KMS-11 (cell line): ENCODE data around the gene SGCD.

Experiments used
- H2AFZ ChIP-seq: fragments of 200-600 bp; sonication (generic); 2 replicates; pipeline ENCODE4 v1.6.1; 2016; ENCODE audit warnings: antibody characterized with exemption, mixed run types, low read depth
- H3K27ac ChIP-seq: fragments of 200-600 bp; sonication (generic); 2 replicates; pipeline ENCODE4 v1.6.1; 2016; ENCODE audit warnings: mild to moderate bottlenecking, mixed run types
- H3K27me3 ChIP-seq: fragments of 200-600 bp; sonication (generic); 2 replicates; pipeline ENCODE4 v1.6.1; 2017; ENCODE audit warnings: mild to moderate bottlenecking, low read depth, mixed run types, moderate library complexity; ENCODE audit not compliant: insufficient read depth
- H3K36me3 ChIP-seq: fragments of 200-600 bp; sonication (generic); 2 replicates; pipeline ENCODE4 v1.6.1; 2017; ENCODE audit warnings: mild to moderate bottlenecking, mixed run types; ENCODE audit not compliant: insufficient read depth
- H3K4me1 ChIP-seq: fragments of 200-600 bp; sonication (generic); 2 replicates; pipeline ENCODE4 v1.6.1; 2016; ENCODE audit warnings: mild to moderate bottlenecking, low read depth, mixed run types; ENCODE audit not compliant: poor library complexity, severe bottlenecking
- H3K4me2 ChIP-seq: fragments of 200-600 bp; sonication (generic); 2 replicates; pipeline ENCODE4 v1.7.0; 2016; ENCODE audit warnings: mild to moderate bottlenecking, mixed run types
- H3K4me3 ChIP-seq: fragments of 200-600 bp; sonication (generic); IDR thresholded peaks from 2 replicates; pipeline ENCODE4 v1.6.1; 2017; ENCODE audit warnings: low read depth, low read length, mixed read lengths; ENCODE audit not compliant: insufficient read depth
- H3K79me2 ChIP-seq: fragments of 200-600 bp; sonication (generic); 2 replicates; pipeline ENCODE4 v1.6.1; 2016; ENCODE audit warnings: low read depth, mixed run types; ENCODE audit not compliant: insufficient read depth
- H3K9ac ChIP-seq: fragments of 200-600 bp; sonication (generic); 2 replicates; pipeline ENCODE4 v1.6.1; 2016; ENCODE audit warnings: mild to moderate bottlenecking, mixed run types
- H4K20me1 ChIP-seq: fragments of 200-600 bp; sonication (generic); 2 replicates; pipeline ENCODE4 v1.6.1; 2016; ENCODE audit warnings: mild to moderate bottlenecking, mixed run types; ENCODE audit not compliant: insufficient read depth
- TF ChIP-seq, protein P1 (sequence below): fragments of 200-600 bp; sonication (generic); conservative IDR thresholded peaks from 2 replicates; pipeline ENCODE4 v1.6.1; 2017; ENCODE audit warnings: low read depth, mild to moderate bottlenecking, antibody characterized with exemption, low read length, moderate library complexity, mixed read lengths

Gene SGCD

DNA sequence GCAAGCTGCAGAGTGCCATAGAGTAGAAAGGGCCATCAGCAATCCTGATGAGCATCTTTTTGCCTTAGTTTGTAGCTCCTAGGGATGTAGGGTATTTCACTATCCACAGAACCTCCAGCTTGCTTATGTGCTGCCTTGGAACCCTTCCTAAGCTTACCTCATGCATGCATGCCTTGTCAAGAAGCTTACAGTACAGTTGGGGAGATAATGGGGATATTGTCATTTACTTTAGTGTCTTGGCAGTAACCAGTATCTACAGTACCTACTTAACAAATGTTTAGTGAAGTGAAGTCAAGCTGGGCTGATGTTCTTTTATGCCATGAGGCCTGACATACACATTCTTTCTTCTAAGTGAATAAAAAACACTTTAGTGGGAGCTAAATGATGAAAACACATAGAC, 358.5 kb downstream of the SGCD start:
- H2AFZ ChIP-seq: no peak overlapping the region
- no peak overlapping the region for H3K4me3 ChIP-seq
- no peaks in the 10 kb centered on the region for H3K27me3 ChIP-seq
- no peaks in the 10 kb centered on the region for H3K4me1 ChIP-seq
- H3K4me2 ChIP-seq: no peak overlapping the region
- H4K20me1 ChIP-seq: no peaks in the 10 kb centered on the region
- TF ChIP-seq, protein P1, sequence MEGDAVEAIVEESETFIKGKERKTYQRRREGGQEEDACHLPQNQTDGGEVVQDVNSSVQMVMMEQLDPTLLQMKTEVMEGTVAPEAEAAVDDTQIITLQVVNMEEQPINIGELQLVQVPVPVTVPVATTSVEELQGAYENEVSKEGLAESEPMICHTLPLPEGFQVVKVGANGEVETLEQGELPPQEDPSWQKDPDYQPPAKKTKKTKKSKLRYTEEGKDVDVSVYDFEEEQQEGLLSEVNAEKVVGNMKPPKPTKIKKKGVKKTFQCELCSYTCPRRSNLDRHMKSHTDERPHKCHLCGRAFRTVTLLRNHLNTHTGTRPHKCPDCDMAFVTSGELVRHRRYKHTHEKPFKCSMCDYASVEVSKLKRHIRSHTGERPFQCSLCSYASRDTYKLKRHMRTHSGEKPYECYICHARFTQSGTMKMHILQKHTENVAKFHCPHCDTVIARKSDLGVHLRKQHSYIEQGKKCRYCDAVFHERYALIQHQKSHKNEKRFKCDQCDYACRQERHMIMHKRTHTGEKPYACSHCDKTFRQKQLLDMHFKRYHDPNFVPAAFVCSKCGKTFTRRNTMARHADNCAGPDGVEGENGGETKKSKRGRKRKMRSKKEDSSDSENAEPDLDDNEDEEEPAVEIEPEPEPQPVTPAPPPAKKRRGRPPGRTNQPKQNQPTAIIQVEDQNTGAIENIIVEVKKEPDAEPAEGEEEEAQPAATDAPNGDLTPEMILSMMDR: no peak
- H3K36me3 ChIP-seq: no peaks in the 10 kb centered on the region
- no peaks in the 10 kb centered on the region for H3K79me2 ChIP-seq
- H3K9ac ChIP-seq: no peak overlapping the region
- H3K27ac ChIP-seq: no peak overlapping the region

DNA sequence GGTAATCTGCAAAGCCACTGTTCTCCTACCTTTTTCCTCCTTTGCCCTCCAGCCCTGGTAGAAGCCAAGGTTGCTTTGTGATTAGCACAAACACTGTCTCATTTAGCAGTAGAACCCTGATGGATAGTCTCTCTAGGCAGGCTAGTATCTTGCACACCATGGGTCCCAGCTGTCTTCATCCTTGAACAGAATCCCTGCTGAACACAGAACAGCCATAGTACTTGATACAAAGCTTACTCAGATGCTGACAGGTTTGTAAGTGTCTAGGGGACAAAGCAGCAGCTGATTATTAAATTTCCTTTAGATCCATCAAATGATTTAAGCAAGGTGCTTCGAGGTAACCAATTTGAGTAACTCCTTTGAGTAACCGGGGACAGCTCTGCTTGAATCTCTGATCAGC, 359.4 kb downstream of the SGCD start:
- Histone ChIP-seq H3K9ac (no peak overlapping the region), H3K4me1 (no peaks in the 10 kb centered on the region), H3K27ac (no peak overlapping the region), H2AFZ (no peak overlapping the region), H4K20me1 (no peaks in the 10 kb centered on the region), H3K27me3 (no peaks in the 10 kb centered on the region), H3K4me2 (no peak overlapping the region), H3K4me3 (no peak overlapping the region), H3K36me3 (no peaks in the 10 kb centered on the region), H3K79me2 (no peaks in the 10 kb centered on the region)
- TF ChIP-seq, protein P1: no peak

DNA sequence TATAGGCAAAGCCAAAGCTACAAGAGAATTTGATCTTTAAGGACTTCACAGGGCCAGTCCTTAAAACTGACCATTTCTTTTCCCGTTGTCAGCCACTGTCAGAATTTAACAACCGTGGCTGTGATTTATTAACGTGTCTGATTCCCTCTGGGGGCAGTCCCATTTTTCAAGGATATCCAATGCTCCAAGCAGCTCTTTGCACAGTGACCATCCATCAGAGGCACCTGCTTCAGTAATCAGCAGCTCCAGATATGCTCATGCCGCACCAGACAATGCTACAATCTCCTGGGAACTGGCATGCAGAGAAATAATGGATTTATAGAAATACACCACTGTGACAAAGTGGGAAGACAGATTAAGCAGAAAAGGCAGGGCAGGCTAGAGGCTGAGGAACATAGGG, 359.8 kb downstream of the SGCD start:
- no peak overlapping the region for H3K4me2 ChIP-seq
- H3K36me3 ChIP-seq: no peaks in the 10 kb centered on the region
- H4K20me1 ChIP-seq: no peaks in the 10 kb centered on the region
- TF ChIP-seq, protein P1: no peak
- H3K27ac ChIP-seq: no peak overlapping the region
- H3K27me3 ChIP-seq: no peaks in the 10 kb centered on the region
- no peak overlapping the region for H3K9ac ChIP-seq
- H3K79me2 ChIP-seq: no peaks in the 10 kb centered on the region
- no peak overlapping the region for H2AFZ ChIP-seq
- no peaks in the 10 kb centered on the region for H3K4me1 ChIP-seq
- no peak overlapping the region for H3K4me3 ChIP-seq

DNA sequence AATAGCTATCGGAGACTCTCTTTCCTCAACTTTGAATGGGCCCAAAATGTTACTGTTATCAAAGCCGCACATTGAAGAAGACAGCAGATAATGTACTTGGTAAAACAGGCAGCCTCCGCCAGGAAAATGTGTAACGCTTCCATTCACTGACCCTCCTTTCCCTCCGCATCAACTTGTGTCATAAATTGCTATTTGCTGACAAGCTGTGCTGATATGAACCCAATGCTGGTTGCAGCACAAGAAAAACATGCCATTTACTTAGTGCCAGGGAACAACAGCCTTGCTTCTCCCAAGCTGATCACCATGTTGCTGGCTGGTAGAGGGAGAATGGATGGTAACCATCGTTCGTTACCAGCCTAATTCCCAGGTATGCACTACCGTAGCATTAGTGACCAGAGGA, 360.6 kb downstream of the SGCD start:
- H3K9ac ChIP-seq: no peak overlapping the region
- TF ChIP-seq, protein P1: no peak
- no peaks in the 10 kb centered on the region for H3K4me1 ChIP-seq
- H3K4me3 ChIP-seq: no peak overlapping the region
- no peak overlapping the region for H3K27ac ChIP-seq
- H2AFZ ChIP-seq: no peak overlapping the region
- H3K27me3 ChIP-seq: no peaks in the 10 kb centered on the region
- no peaks in the 10 kb centered on the region for H3K36me3 ChIP-seq
- no peaks in the 10 kb centered on the region for H3K79me2 ChIP-seq
- H4K20me1 ChIP-seq: no peaks in the 10 kb centered on the region
- H3K4me2 ChIP-seq: no peak overlapping the region

DNA sequence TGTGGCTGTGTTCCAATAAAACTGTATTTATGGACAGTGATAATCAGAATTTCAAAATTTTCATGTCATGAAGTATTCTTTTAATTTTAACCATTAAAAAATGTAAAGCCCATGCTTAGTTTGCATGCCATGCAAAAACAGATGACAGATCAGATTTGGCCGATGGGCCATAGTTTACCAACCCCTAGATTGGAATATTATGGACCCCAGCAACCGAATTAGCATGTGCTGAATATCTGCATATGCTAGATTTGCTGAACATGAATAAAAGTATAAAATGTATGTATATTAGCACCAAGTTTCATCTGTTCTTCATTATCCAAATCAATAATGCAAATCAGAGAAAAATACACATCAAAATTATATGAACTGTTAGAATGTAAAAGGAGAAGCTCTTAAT, 364.6 kb downstream of the SGCD start:
- Histone ChIP-seq H3K9ac (no peak overlapping the region), H3K4me2 (no peak overlapping the region), H3K27me3 (no peaks in the 10 kb centered on the region), H4K20me1 (no peaks in the 10 kb centered on the region), H3K79me2 (no peaks in the 10 kb centered on the region), H3K27ac (no peak overlapping the region), H3K4me3 (no peak overlapping the region), H3K36me3 (no peaks in the 10 kb centered on the region), H3K4me1 (no peaks in the 10 kb centered on the region), H2AFZ (no peak overlapping the region)
- TF ChIP-seq, protein P1: no peak
